PC-9 (cell line): ENCODE measurements around the gene TRH.

Experiments
- CTCF ChIP-seq: fragments of 200-600 bp; sonication (generic); conservative IDR thresholded peaks from 2 replicates; pipeline ENCODE4 v1.6.1; 2017; ENCODE audit warnings: mixed run types, antibody characterized with exemption, mild to moderate bottlenecking, moderate library complexity
- EZH2 ChIP-seq: fragments of 200-600 bp; sonication (generic); IDR thresholded peaks from 2 replicates; pipeline ENCODE4 v1.8.0; 2017; ENCODE audit warnings: antibody characterized with exemption, low read depth

- TF ChIP-seq CTCF (no peak), EZH2 (no peak)
These were observed 3.0 kb upstream of the TRH start for GRCh38 chr3:129971351-129972052.
